SK-N-SH (cell line): ENCODE measurements around the gene HAPLN2. TPM values are rescaled to one million over a fixed set of nuclear protein-coding genes. Genes with fewer than 3 reads are reported as not detected.
A peak's percentile ranks its signal among the peaks of the same experiment; 100 is the strongest.
"Not testable (repeated sequence)": the region's sequence is repeated elsewhere in the genome, so short reads cannot be mapped to it uniquely, and the experiment has no call there.

Experiments used
- CTCF ChIA-PET: fragments of 300-600, 350-600 bp; formaldehyde crosslinking; extraction: SDS; loops from one replicate; lab custom pipeline; 2021; lab: Yijun Ruan, JAX
- POLR2A ChIA-PET: fragments of 350-600 bp; sonication (Branson Sonifier 250); formaldehyde crosslinking; extraction: SDS; loops from one replicate; lab custom pipeline; 2020; ENCODE audit warnings: antibody characterized with exemption, inconsistent platforms; lab: Yijun Ruan, JAX
- DNase-seq: peaks from one replicate; pipeline ENCODE4 v3.0.0; 2012
- H2AFZ ChIP-seq: fragments of 200-600 bp; sonication (generic); 2 replicates; pipeline ENCODE4 v1.8.1; 2016; ENCODE audit warnings: antibody characterized with exemption, mild to moderate bottlenecking, low read depth
- H3F3A ChIP-seq: fragments of 200-600 bp; sonication (generic); replicated peaks from 2 replicates; pipeline ENCODE3; 2016; ENCODE audit warnings: antibody characterized with exemption, mild to moderate bottlenecking; ENCODE audit not compliant: insufficient read depth
- H3K27ac ChIP-seq, 2 experiments: fragments of 200-500 bp in 1 of 2; fragments of 200-600 bp in 1 of 2; sonication (Bioruptor generic) in 1 of 2; sonication (generic), shearing (Covaris generic) in 1 of 2; 2 replicates each; pipeline versions ENCODE4 v1.5.1 to v1.6.1; 2014 to 2016; ENCODE audit warnings: low read depth in 2 of 2, inconsistent platforms in 1 of 2, low read length in 1 of 2, mild to moderate bottlenecking in 1 of 2, mixed read lengths in 1 of 2
- H3K27me3 ChIP-seq: fragments of 200-600 bp; sonication (generic), shearing (Covaris generic); 2 replicates; pipeline ENCODE4 v1.6.1; 2016; ENCODE audit warnings: mixed run types; ENCODE audit not compliant: insufficient read depth
- H3K36me3 ChIP-seq, 2 experiments: fragments of 200-500 bp in 1 of 2; fragments of 200-600 bp in 1 of 2; sonication (Bioruptor generic) in 1 of 2; sonication (generic) in 1 of 2; replicated peaks in 1 of 2; 2 replicates each; pipeline versions ENCODE3 to v1.5.1; 2014 to 2016; ENCODE audit warnings: low read length in 1 of 2, mild to moderate bottlenecking in 1 of 2; ENCODE audit not compliant: insufficient read depth in 2 of 2, control insufficient read depth in 1 of 2
- H3K4me1 ChIP-seq, 2 experiments: fragments of 200-500 bp in 1 of 2; fragments of 200-600 bp in 1 of 2; sonication (Bioruptor generic) in 1 of 2; sonication (generic), shearing (Covaris generic) in 1 of 2; 2 replicates each; pipeline versions ENCODE4 v1.5.1 to v1.6.1; 2014 to 2016; ENCODE audit warnings: low read depth in 1 of 2, low read length in 1 of 2, mixed run types in 1 of 2; ENCODE audit not compliant: insufficient read depth in 2 of 2, control insufficient read depth in 1 of 2
- H3K4me2 ChIP-seq: fragments of 200-600 bp; sonication (generic), shearing (Covaris generic); 2 replicates; pipeline ENCODE4 v1.6.1; 2017; ENCODE audit warnings: mixed run types
- H3K4me3 ChIP-seq, 2 experiments: fragments of 200-500 bp in 1 of 2; fragments of 200-600 bp in 1 of 2; sonication (Bioruptor generic) in 1 of 2; sonication (generic), shearing (Covaris generic) in 1 of 2; 2 replicates each; pipeline versions ENCODE4 v1.5.1 to v1.8.1; 2014 to 2016; ENCODE audit warnings: low read depth in 2 of 2, inconsistent platforms in 1 of 2, low read length in 1 of 2, mild to moderate bottlenecking in 1 of 2, mixed read lengths in 1 of 2, moderate library complexity in 1 of 2
- H3K79me2 ChIP-seq: fragments of 200-600 bp; sonication (generic); 2 replicates; pipeline ENCODE4 v1.8.1; 2017; ENCODE audit warnings: mild to moderate bottlenecking; ENCODE audit not compliant: insufficient read depth
- H3K9ac ChIP-seq: fragments of 200-600 bp; sonication (generic); 2 replicates; pipeline ENCODE4 v1.6.1; 2017; ENCODE audit warnings: mixed run types
- H3K9me2 ChIP-seq: fragments of 200-600 bp; sonication (generic); 2 replicates; pipeline ENCODE4 v1.6.1; 2017; ENCODE audit warnings: mixed run types
- H3K9me3 ChIP-seq: fragments of 200-600 bp; sonication (generic); 2 replicates; pipeline ENCODE4 v1.6.1; 2017; ENCODE audit warnings: mixed run types, mild to moderate bottlenecking, moderate library complexity
- H4K20me1 ChIP-seq: fragments of 200-600 bp; sonication (generic); 2 replicates; pipeline ENCODE4 v1.6.1; 2017; ENCODE audit warnings: mild to moderate bottlenecking, mixed run types; ENCODE audit not compliant: insufficient read depth
- CTCF ChIP-seq: fragments of 200-600 bp; sonication (generic); IDR thresholded peaks from 2 replicates; pipeline ENCODE4 v1.6.1; 2017; ENCODE audit warnings: antibody characterized with exemption, mild to moderate bottlenecking, moderate library complexity
- FOXJ3 ChIP-seq: sonication (generic); formaldehyde crosslinking; IDR thresholded peaks from 2 replicates; pipeline ENCODE4 v1.5.1; 2020; ENCODE audit warnings: mild to moderate bottlenecking, missing genetic modification reagents
- GABPA ChIP-seq: IDR thresholded peaks from 2 replicates; pipeline ENCODE4 v1.4.0; 2012; ENCODE audit warnings: low read depth, mild to moderate bottlenecking
- MAX ChIP-seq: IDR thresholded peaks from 2 replicates; pipeline ENCODE4 v1.4.0; 2012; ENCODE audit warnings: low read depth
- MEF2A ChIP-seq: IDR thresholded peaks from 2 replicates; pipeline ENCODE4 v1.4.0; 2012; ENCODE audit warnings: low read depth, borderline replicate concordance
- NRF1 ChIP-seq: IDR thresholded peaks from 2 replicates; pipeline ENCODE4 v1.6.1; 2012; ENCODE audit warnings: low read depth, mild to moderate bottlenecking, low read length
- POLR2AphosphoS5 ChIP-seq: IDR thresholded peaks from 2 replicates; pipeline ENCODE4 v1.6.1; 2012; ENCODE audit warnings: low read depth, low read length
- RAD21 ChIP-seq: IDR thresholded peaks from 2 replicates; pipeline ENCODE4 v1.6.1; 2012; ENCODE audit warnings: mild to moderate bottlenecking, low read length
- REST ChIP-seq: IDR thresholded peaks from 2 replicates; pipeline ENCODE4 v1.6.1; 2012; ENCODE audit warnings: mild to moderate bottlenecking, low read depth, low read length, moderate library complexity
- SMC3 ChIP-seq: IDR thresholded peaks from 2 replicates; pipeline ENCODE4 v1.6.1; 2012; ENCODE audit warnings: low read depth, low read length, improper control_type of control experiment
- YY1 ChIP-seq: IDR thresholded peaks from 2 replicates; pipeline ENCODE4 v1.4.0; 2012; ENCODE audit warnings: low read depth, mild to moderate bottlenecking
- WGBS: methylation state at CpG from one replicate; pipeline ENCODE4 v1.1.6; 2017; ENCODE audit warnings: low lambda C conversion rate; 5-methylcytosine and 5-hydroxymethylcytosine counted together
- polyA plus RNA-seq, 3 experiments: library from polyadenylated mRNA; depleted of rRNA; stranded (reverse); fragments of >200 nt; gene quantifications; 2 replicates each; pipeline ENCODE4 v1.2.3, GENCODE V29; 2012

HAPLN2 gene
- polyA plus RNA-seq, 1 of the 3 experiments (the other 2 are of a cell fraction), result 0.20 TPM

GRCh38 chr1:156629823-156630449, 10.7 kb downstream of the HAPLN2 start:
- peaks cover 38% of the 10 kb centered on the region for H3K27me3 ChIP-seq
- no peak for TF ChIP-seq MEF2A
- no peaks in the 10 kb centered on the region for H4K20me1 ChIP-seq
- no peak overlapping the region for H2AFZ ChIP-seq
- peaks cover 5% of the 10 kb centered on the region for H3F3A ChIP-seq
- H3K9me3 ChIP-seq, result no peaks in the 10 kb centered on the region
- no peaks in the 10 kb centered on the region for H3K79me2 ChIP-seq
- no peak for DNase-seq
- H3K36me3 ChIP-seq, result no peaks in the 10 kb centered on the region
- WGBS, result 70% methylated on average over 8 of the region's 8 CpGs
- H3K9me2 ChIP-seq, result no peaks in the 10 kb centered on the region
- no peak overlapping the region for H3K9ac ChIP-seq
- ChIA-PET POLR2A (no interaction called here), CTCF (interaction anchor here (0.8 to 9.7 kb wide), 7 partner anchors 10 to 96 kb away, joined by 3 to 244 read pairs (median 4); partner anchors contain the start of genes BCAN, HAPLN2 and NES)
- H3K4me3 ChIP-seq, result no peak overlapping the region
- peaks cover 0 to 5% of the 10 kb centered on the region in 2 experiments; a peak in 1 of 4 replicates for H3K4me1 ChIP-seq
- H3K27ac ChIP-seq, result no peak overlapping the region
- H3K4me2 ChIP-seq, result no peak overlapping the region

- peak; percentile 43 for TF ChIP-seq CTCF
- not testable (repeated sequence) for H3K9me2 ChIP-seq
Observed at GRCh38 chr1:156631152-156631551, 11.9 kb downstream of the HAPLN2 start.

GRCh38 chr1:156632355-156632754, 13.1 kb downstream of the HAPLN2 start:
- peak; percentile 4 for DNase-seq
- Histone ChIP-seq H3K4me1 (no peaks in the 10 kb centered on the region), H3K27ac (no peak overlapping the region), H3F3A (no peaks in the 10 kb centered on the region), H3K36me3 (no peaks in the 10 kb centered on the region), H3K9ac (no peak overlapping the region), H2AFZ (no peak overlapping the region), H3K4me3 (no peak overlapping the region), H3K79me2 (no peaks in the 10 kb centered on the region), H3K4me2 (no peak overlapping the region), H4K20me1 (no peaks in the 10 kb centered on the region), H3K27me3 (peaks cover 52% of the 10 kb centered on the region; the same call in 1 of the 2 replicates), H3K9me3 (no peaks in the 10 kb centered on the region), H3K9me2 (no peaks in the 10 kb centered on the region)
- ChIA-PET POLR2A (no interaction called here), CTCF (interaction anchor here (1.3 to 3.7 kb wide), 4 partner anchors 16 to 57 kb away, joined by 4 to 54 read pairs (median 5); no protein-coding TSS in a partner anchor)
- no peak for TF ChIP-seq POLR2AphosphoS5
- TF ChIP-seq FOXJ3 (CRISPR knock-in tag), result no peak
- no peak for TF ChIP-seq REST
- no peak for TF ChIP-seq RAD21
- TF ChIP-seq MAX, result no peak
- TF ChIP-seq YY1, result no peak
- TF ChIP-seq NRF1, result no peak
- TF ChIP-seq GABPA, result no peak
- TF ChIP-seq SMC3, result no peak
- WGBS, result 67% methylated on average over 1 of the region's 3 CpGs

More at GRCh38 chr1:156631152-156631551, 11.9 kb downstream of the HAPLN2 start:
- H3K4me2 ChIP-seq, H3K9ac ChIP-seq, H3K9me3 ChIP-seq, POLR2A ChIA-PET, H3K36me3 ChIP-seq, H3K4me1 ChIP-seq, H2AFZ ChIP-seq, H4K20me1 ChIP-seq, H3K27ac ChIP-seq, DNase-seq, H3K79me2 ChIP-seq, H3K4me3 ChIP-seq, H3F3A ChIP-seq: not testable (repeated sequence)
- CTCF ChIA-PET, result interaction anchor here (0.7 to 9.7 kb wide), 11 partner anchors 9 to 95 kb away, joined by 3 to 244 read pairs (median 4); partner anchors contain the start of genes BCAN and NES
- WGBS, result 58% methylated on average over 9 of the region's 9 CpGs
- H3K27me3 ChIP-seq, result peaks cover 39% of the 10 kb centered on the region; the same call in 1 of the 2 replicates
